GM12875 (cell line): ENCODE measurements around the gene IPPK.
A peak's percentile ranks its signal among the peaks of the same experiment; 100 is the strongest.

ENCODE experiments used
- H3K4me3 ChIP-seq: one replicate; pipeline ENCODE4 v1.5.1; 2011; ENCODE audit warnings: low read depth, low read length, control low read depth
- TF ChIP-seq, protein P1 (sequence below): IDR thresholded peaks from 2 replicates; pipeline ENCODE4 v1.5.1; 2011; ENCODE audit warnings: low read depth, mild to moderate bottlenecking, control low read depth, inconsistent platforms, low read length, moderate library complexity, borderline replicate concordance; ENCODE audit not compliant: insufficient read depth

Gene IPPK

GRCh38 chr9:92686954-92687353, 17.0 kb upstream of the IPPK start:
- no peak overlapping the region for H3K4me3 ChIP-seq
- TF ChIP-seq, protein P1, sequence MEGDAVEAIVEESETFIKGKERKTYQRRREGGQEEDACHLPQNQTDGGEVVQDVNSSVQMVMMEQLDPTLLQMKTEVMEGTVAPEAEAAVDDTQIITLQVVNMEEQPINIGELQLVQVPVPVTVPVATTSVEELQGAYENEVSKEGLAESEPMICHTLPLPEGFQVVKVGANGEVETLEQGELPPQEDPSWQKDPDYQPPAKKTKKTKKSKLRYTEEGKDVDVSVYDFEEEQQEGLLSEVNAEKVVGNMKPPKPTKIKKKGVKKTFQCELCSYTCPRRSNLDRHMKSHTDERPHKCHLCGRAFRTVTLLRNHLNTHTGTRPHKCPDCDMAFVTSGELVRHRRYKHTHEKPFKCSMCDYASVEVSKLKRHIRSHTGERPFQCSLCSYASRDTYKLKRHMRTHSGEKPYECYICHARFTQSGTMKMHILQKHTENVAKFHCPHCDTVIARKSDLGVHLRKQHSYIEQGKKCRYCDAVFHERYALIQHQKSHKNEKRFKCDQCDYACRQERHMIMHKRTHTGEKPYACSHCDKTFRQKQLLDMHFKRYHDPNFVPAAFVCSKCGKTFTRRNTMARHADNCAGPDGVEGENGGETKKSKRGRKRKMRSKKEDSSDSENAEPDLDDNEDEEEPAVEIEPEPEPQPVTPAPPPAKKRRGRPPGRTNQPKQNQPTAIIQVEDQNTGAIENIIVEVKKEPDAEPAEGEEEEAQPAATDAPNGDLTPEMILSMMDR: 0 out of 2 replicates have a peak, but pooled peaks have one; percentile 18

GRCh38 chr9:92685022-92685421, 15.1 kb upstream of the IPPK start:
- no peak overlapping the region for H3K4me3 ChIP-seq
- TF ChIP-seq, protein P1: no peak

GRCh38 chr9:92682269-92682668, 12.3 kb upstream of the IPPK start:
- no peak overlapping the region for H3K4me3 ChIP-seq
- TF ChIP-seq, protein P1: no peak

DNA sequence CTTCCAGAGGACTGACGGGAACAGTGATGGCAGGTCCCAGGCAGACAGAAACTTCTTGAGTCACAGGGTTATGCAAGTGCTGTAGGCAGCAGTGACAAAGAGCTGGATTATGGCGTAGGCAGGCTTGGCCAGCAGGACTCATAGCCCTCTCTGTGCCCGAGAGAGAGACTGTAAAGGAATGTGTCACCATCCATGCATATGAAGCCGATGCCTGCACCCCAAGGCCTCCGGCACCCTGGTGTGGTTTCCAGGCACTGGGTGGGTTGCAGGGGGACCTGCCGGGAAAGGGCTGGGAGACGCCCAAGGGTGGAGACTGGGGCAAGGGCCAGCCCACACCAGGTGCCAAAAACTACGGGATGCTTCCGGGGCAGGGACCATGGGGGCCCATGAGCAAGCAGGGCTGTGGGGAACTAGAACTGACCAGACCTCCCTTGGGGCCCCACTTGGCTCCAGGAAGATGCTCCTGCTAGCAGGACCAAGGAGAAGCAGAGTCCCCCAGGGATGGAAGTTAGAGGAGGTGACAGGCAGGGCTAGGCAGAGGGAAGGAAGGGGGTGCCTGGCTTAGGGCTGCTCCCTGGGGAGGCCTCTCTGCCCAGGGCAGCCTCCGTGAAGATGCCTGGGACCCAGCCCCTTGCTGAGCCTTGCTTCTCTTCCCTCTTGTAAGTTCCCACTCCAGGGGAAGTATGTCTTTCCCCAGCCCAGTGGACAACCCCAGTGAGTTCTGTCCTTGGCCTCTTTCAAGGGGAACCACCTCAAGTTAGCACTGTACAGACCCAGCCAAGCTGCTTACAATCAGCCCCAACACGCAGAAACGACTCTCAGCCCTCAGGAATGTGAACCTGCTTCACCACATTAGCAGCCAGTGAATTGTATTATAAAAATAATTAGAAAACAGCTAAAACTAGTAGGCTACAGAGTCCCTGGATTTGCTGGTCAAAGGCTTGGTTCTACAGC, 10.5 kb upstream of the IPPK start:
- H3K4me3 ChIP-seq: no peak overlapping the region
- TF ChIP-seq, protein P1: no peak

GRCh38 chr9:92679413-92680165, 9.7 kb upstream of the IPPK start:
- H3K4me3 ChIP-seq: no peak overlapping the region
- TF ChIP-seq, protein P1: no peak

DNA sequence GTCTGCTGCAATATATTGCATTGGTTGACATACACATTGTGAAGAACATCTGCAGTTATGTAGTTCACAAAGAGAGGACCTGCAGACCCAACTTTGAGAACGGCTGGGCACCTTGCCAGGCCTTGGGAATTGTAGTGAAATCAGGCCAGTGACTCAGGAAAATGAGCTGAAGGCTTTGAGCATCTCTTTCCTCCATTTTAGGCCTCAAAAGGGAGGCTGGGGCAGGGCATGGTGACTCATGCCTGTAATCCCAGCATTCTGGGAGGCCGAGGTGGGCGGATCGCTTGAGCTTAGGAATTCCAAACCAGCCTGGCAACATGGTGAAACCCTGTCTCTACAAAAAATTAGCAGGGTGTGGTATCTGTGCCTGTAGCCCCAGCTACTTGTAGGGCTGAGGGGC, 1.4 kb upstream of the IPPK start:
- TF ChIP-seq, protein P1: no peak
- no peak overlapping the region for H3K4me3 ChIP-seq
